Stimulated activated CD4-positive, alpha-beta T cell treated with anti-CD3 and anti-CD28 coated beads, Interleukin-4, amount 100 ng/mL, for 48 hours (primary cell): ENCODE measurements around the gene KLF3.
"Not testable (repeated sequence)": the region's sequence is repeated elsewhere in the genome, so short reads cannot be mapped to it uniquely, and the experiment has no call there.

Experiments
- DNase-seq, 2 donors: peaks; one replicate each; pipeline ENCODE4 v3.0.0-alpha.2; 2020; ENCODE audit warnings: low read depth in 2 of 2

KLF3 gene

GRCh38 chr4:38663801-38664705 is at the start of gene KLF3:
KLF3 (plus strand) TSS chr4:38664199; CDS start chr4:38680626, 16,427 bp downstream.
- DNase-seq: peak; percentile 62 to 72

- no peak for DNase-seq
Observed at GRCh38 chr4:38614231-38614630, 49.8 kb upstream of the KLF3 start.

- no peak for DNase-seq
Observed at GRCh38 chr4:38615847-38616246, 48.2 kb upstream of the KLF3 start.

GRCh38 chr4:38618505-38618904 is 45.5 kb upstream of the KLF3 start:
- no peak for DNase-seq

GRCh38 chr4:38619316-38619715 is 44.7 kb upstream of the KLF3 start:
- no peak for DNase-seq

- no peak for DNase-seq
Observed at GRCh38 chr4:38620065-38620464, 43.9 kb upstream of the KLF3 start.

- DNase-seq: no peak
Observed at GRCh38 chr4:38620527-38621027, 43.4 kb upstream of the KLF3 start.

- DNase-seq: no peak
Observed at GRCh38 chr4:38621028-38621684, 42.8 kb upstream of the KLF3 start.

- DNase-seq: no peak
Observed at GRCh38 chr4:38621831-38622230, 42.2 kb upstream of the KLF3 start.

- not testable (repeated sequence) for DNase-seq
Observed at GRCh38 chr4:38622340-38622739, 41.7 kb upstream of the KLF3 start.

GRCh38 chr4:38623260-38623659 is 40.7 kb upstream of the KLF3 start:
- DNase-seq: no peak

GRCh38 chr4:38624311-38624710 is 39.7 kb upstream of the KLF3 start:
- DNase-seq: no peak

- no peak for DNase-seq
Observed at GRCh38 chr4:38625508-38625907, 38.5 kb upstream of the KLF3 start.

GRCh38 chr4:38626901-38627444 is 37.0 kb upstream of the KLF3 start:
- DNase-seq: not testable (repeated sequence)

GRCh38 chr4:38630519-38630918 is 33.5 kb upstream of the KLF3 start:
- no peak for DNase-seq

- no peak for DNase-seq
Observed at GRCh38 chr4:38634047-38634759, 29.8 kb upstream of the KLF3 start.

GRCh38 chr4:38639242-38639641 is 24.8 kb upstream of the KLF3 start:
- no peak for DNase-seq

GRCh38 chr4:38641811-38642210 is 22.2 kb upstream of the KLF3 start:
- no peak for DNase-seq

GRCh38 chr4:38644201-38644600 is 19.8 kb upstream of the KLF3 start:
- no peak for DNase-seq

GRCh38 chr4:38647101-38647819 is 16.7 kb upstream of the KLF3 start:
- no peak for DNase-seq

- no peak for DNase-seq
Observed at GRCh38 chr4:38650133-38650532, 13.9 kb upstream of the KLF3 start.
